CD4-positive, alpha-beta T cell (primary cell): Measurements from ENCODE around the gene ABCB11. TPM values are rescaled to one million over a fixed set of nuclear protein-coding genes. Genes with fewer than 3 reads are reported as not detected.
"Not testable (repeated sequence)": the region's sequence is repeated elsewhere in the genome, so short reads cannot be mapped to it uniquely, and the experiment has no call there.

ENCODE experiments used
- ATAC-seq: fragments of 200-7000 bp; cut with Tn5 transposase; one replicate; pipeline ENCODE4 v1.10.0; 2022; ENCODE audit warnings: mild to moderate bottlenecking; ENCODE audit not compliant: poor library complexity
- CTCF ChIA-PET: fragments of 350-600 bp; sonication (Branson Sonifier 250); formaldehyde crosslinking; loops from one replicate; lab custom pipeline; 2021; ENCODE audit warnings: antibody characterized with exemption, inconsistent platforms; lab: Charles Lee
- POLR2A ChIA-PET: fragments of 350-600 bp; sonication (Branson Sonifier 250); formaldehyde crosslinking; loops from one replicate; lab custom pipeline; 2021; ENCODE audit warnings: antibody characterized with exemption, inconsistent platforms; lab: Charles Lee
- DNase-seq, 14 experiments: peaks; one replicate each; pipeline ENCODE4 v3.0.0-alpha.2; 2013 to 2020; ENCODE audit warnings: mixed read lengths in 2 of 14
- H3K27ac ChIP-seq, 2 donors: one replicate each; pipeline versions ENCODE4 v1.5.1 to v1.7.0; 2013; ENCODE audit warnings: low read length in 2 of 2, low read depth in 1 of 2, mild to moderate bottlenecking in 1 of 2
- H3K27me3 ChIP-seq, 2 experiments: 1 replicate in 1 of 2; 2 replicates in 1 of 2; pipeline versions ENCODE4 v1.6.1 to v1.7.0; 2013; ENCODE audit warnings: low read length in 2 of 2, control low read depth in 1 of 2, mild to moderate bottlenecking in 1 of 2, moderate library complexity in 1 of 2; ENCODE audit not compliant: insufficient read depth in 2 of 2, control insufficient read depth in 1 of 2
- H3K36me3 ChIP-seq: one replicate; pipeline ENCODE4 v1.6.1; 2013; ENCODE audit warnings: low read length, control low read depth; ENCODE audit not compliant: insufficient read depth
- H3K4me1 ChIP-seq: one replicate; pipeline ENCODE4 v1.6.1; 2013; ENCODE audit warnings: low read length, control low read depth; ENCODE audit not compliant: insufficient read depth
- H3K4me3 ChIP-seq: one replicate; pipeline ENCODE4 v1.5.1; 2013; ENCODE audit warnings: mild to moderate bottlenecking, low read length, moderate library complexity
- H3K9me3 ChIP-seq, 2 experiments: 1 replicate in 1 of 2; 2 replicates in 1 of 2; pipeline versions ENCODE4 v1.6.1 to v1.7.0; 2013; ENCODE audit warnings: low read length in 2 of 2, mild to moderate bottlenecking in 2 of 2, control low read depth in 1 of 2, moderate library complexity in 1 of 2; ENCODE audit not compliant: control insufficient read depth in 1 of 2, insufficient read depth in 1 of 2
- H3K27ac Mint-ChIP-seq: one replicate; pipeline ENCODE4 v1.8.0; 2020; ENCODE audit warnings: mixed read lengths
- H3K27me3 Mint-ChIP-seq: one replicate; pipeline ENCODE4 v1.8.0; 2021; ENCODE audit warnings: mixed read lengths
- H3K36me3 Mint-ChIP-seq: one replicate; pipeline ENCODE4 v1.8.0; 2021; ENCODE audit warnings: low read depth, mixed read lengths
- H3K4me1 Mint-ChIP-seq: one replicate; pipeline ENCODE4 v1.8.0; 2021; ENCODE audit warnings: low read depth, mixed read lengths
- H3K4me3 Mint-ChIP-seq: one replicate; pipeline ENCODE4 v1.8.0; 2020; ENCODE audit warnings: mild to moderate bottlenecking, mixed read lengths
- H3K9me3 Mint-ChIP-seq: one replicate; pipeline ENCODE4 v1.8.0; 2020; ENCODE audit warnings: mixed read lengths
- CTCF ChIP-seq: fragments of 200-600 bp; IDR thresholded peaks from one replicate; pipeline ENCODE4 v1.8.0; 2022; ENCODE audit warnings: antibody characterized with exemption, mild to moderate bottlenecking
- intact Hi-C, 2 experiments: fragments of 100-400 bp; cut with DNase I in 1 of 2; cut with micrococcal nuclease in 1 of 2; formaldehyde crosslinking; loops; one replicate each; pipeline versions ENCODE4 v1.15.1 to v1.9.0; 2023 to 2025; cut with DNase I, micrococcal nuclease
- total RNA-seq, 174 experiments: library from RNA in 2 of 174; stranded (reverse) in 2 of 174; gene quantifications; one replicate each; pipeline ENCODE4 v1.2.3 and lab custom pipeline; 2021 to 2026

ABCB11 gene
- total RNA-seq, 2 experiments from 2014 or later: not detected

DNA sequence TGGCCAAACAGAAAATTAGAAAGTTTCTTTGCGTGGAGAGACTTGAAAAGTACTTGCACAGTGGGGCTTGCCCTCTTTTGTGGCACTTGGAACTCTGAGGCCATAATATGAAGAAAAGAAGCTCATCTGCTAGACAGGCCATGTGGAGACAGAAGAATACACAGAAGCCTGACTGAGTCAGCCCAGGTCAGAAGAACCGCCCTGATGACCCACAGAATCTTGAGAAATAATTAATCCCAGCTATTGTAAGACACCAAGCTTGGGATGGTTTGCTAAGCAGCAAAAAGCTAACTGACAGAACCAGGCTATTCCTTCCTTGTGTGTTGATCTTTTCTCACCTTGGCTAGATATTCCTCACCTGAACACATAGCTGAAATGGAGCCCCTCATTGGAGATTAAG is 96.3 kb downstream of the ABCB11 start:
- Mint-ChIP-seq H3K27ac (no peak overlapping the region), H3K27me3 (peaks cover 9% of the 10 kb centered on the region), H3K4me3 (no peak overlapping the region), H3K9me3 (no peaks in the 10 kb centered on the region), H3K4me1 (no peaks in the 10 kb centered on the region), H3K36me3 (no peaks in the 10 kb centered on the region)
- TF ChIP-seq CTCF: no peak
- POLR2A ChIA-PET: no interaction called here
- peaks cover 0 to 4% of the 10 kb centered on the region in 2 experiments for H3K27me3 ChIP-seq
- no peaks in the 10 kb centered on the region for H3K36me3 ChIP-seq
- no peaks in the 10 kb centered on the region for H3K4me1 ChIP-seq
- no peak for ATAC-seq
- no peak overlapping the region for H3K4me3 ChIP-seq
- H3K9me3 ChIP-seq: no peaks in the 10 kb centered on the region
- intact Hi-C loops: no loop called here
- DNase-seq: no peak
- no peak overlapping the region for H3K27ac ChIP-seq
- CTCF ChIA-PET: no interaction called here

DNA sequence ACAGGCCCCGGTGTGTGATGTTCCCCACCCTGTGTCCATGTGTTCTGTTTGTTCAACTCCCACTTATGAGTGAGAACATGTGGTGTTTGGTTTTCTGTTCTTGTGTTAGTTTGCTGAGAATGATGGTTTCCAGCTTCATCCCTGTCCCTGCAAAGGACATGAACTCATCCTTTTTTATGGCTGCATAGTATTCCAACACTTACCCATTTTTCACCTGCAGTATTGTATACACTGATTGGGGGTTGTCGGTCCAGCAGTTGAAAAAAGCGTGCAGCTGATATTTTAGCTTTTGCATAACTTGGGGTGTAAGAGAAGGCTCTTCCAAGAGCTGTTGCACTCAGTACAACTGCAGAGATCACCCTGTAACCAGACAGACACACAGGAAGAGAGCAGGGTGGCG is 99.0 kb downstream of the ABCB11 start:
- H3K36me3 ChIP-seq, ATAC-seq, H3K27ac ChIP-seq, H3K9me3 ChIP-seq, H3K4me1 ChIP-seq, H3K27me3 ChIP-seq, H3K9me3 Mint-ChIP-seq, H3K4me1 Mint-ChIP-seq, intact Hi-C loops, H3K27ac Mint-ChIP-seq, H3K4me3 ChIP-seq, DNase-seq, H3K36me3 Mint-ChIP-seq, H3K4me3 Mint-ChIP-seq, POLR2A ChIA-PET: not testable (repeated sequence)
- H3K27me3 Mint-ChIP-seq: peaks cover 29% of the 10 kb centered on the region
- CTCF ChIA-PET: interaction anchor here (0.6 kb wide), 1 partner anchor 16 kb away, joined by 3 read pairs; no protein-coding TSS in a partner anchor

GRCh38 chr2:168930242-168930641 is 100.9 kb downstream of the ABCB11 start:
- no peak for TF ChIP-seq CTCF
- Mint-ChIP-seq H3K27ac (no peak overlapping the region), H3K9me3 (no peaks in the 10 kb centered on the region), H3K4me3 (no peak overlapping the region), H3K4me1 (no peaks in the 10 kb centered on the region), H3K27me3 (peaks cover 37% of the 10 kb centered on the region), H3K36me3 (no peaks in the 10 kb centered on the region)
- no peak overlapping the region for H3K4me3 ChIP-seq
- H3K27me3 ChIP-seq: peaks cover 0 to 15% of the 10 kb centered on the region in 2 experiments
- intact Hi-C loops: no loop called here
- DNase-seq (no peak), ATAC-seq (no peak)
- ChIA-PET CTCF (no interaction called here), POLR2A (no interaction called here)
- H3K27ac ChIP-seq: no peak overlapping the region
- no peaks in the 10 kb centered on the region for H3K36me3 ChIP-seq
- no peaks in the 10 kb centered on the region for H3K4me1 ChIP-seq
- H3K9me3 ChIP-seq: no peaks in the 10 kb centered on the region

- H3K27me3 Mint-ChIP-seq: peaks cover 43% of the 10 kb centered on the region
- H3K4me3 ChIP-seq: no peak overlapping the region
- H3K27me3 ChIP-seq: peaks cover 0 to 16% of the 10 kb centered on the region in 2 experiments
- H3K4me3 Mint-ChIP-seq: no peak overlapping the region
- ChIA-PET POLR2A (no interaction called here), CTCF (no interaction called here)
- intact Hi-C loops: no loop called here
- no peaks in the 10 kb centered on the region for H3K36me3 ChIP-seq
- H3K36me3 Mint-ChIP-seq: no peaks in the 10 kb centered on the region
- no peak overlapping the region for H3K27ac Mint-ChIP-seq
- no peaks in the 10 kb centered on the region for H3K4me1 ChIP-seq
- ATAC-seq: no peak
- H3K9me3 ChIP-seq: no peaks in the 10 kb centered on the region
- no peak for DNase-seq
- no peak overlapping the region for H3K27ac ChIP-seq
- no peak for TF ChIP-seq CTCF
- H3K9me3 Mint-ChIP-seq: no peaks in the 10 kb centered on the region
- H3K4me1 Mint-ChIP-seq: no peaks in the 10 kb centered on the region
These were observed 102.1 kb downstream of the ABCB11 start for GRCh38 chr2:168929031-168929430.
